ENCODE data around the gene SLMAP.

- TF ChIP-seq GATA2 (IDR thresholded peaks at IDR 0.05; ENCODE audit: low read depth, low read length) (no peak), GATA3 (IDR thresholded peaks at IDR 0.05; ENCODE audit: low read depth, low read length) (no peak)
These were observed 38.0 kb upstream of the SLMAP start for GRCh38 chr3:57718118-57718517.

Data from SH-SY5Y (cell line).